Measurements from ENCODE around the gene LCE6A. TPM values are rescaled to one million over a fixed set of nuclear protein-coding genes. Genes with fewer than 3 reads are reported as not detected.

Gene LCE6A
- not detected in 2 replicates for total RNA-seq

DNA sequence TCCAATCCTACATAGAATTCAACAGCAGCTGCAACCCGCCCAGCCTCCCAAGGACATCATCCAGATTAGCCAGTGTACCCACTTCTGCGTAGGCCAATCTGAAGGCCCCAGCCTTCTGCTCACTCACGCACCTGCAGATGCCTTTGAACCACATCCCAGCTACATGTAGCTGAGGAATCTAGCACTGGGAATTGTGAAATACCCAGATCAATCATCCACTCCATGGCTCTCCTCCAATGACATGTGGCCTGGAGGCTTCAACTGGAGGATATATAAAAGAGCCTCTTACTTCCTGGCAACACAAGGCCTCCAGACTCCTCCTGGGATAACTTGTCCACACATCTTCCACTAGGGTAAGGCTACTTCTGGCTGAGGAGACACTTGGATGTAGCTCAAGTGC is at the start of gene LCE6A:
LCE6A (plus strand) TSS at position 301 of the 400 bp plus-strand sequence. CDS start 665 bp downstream, outside the sequence.

DNA sequence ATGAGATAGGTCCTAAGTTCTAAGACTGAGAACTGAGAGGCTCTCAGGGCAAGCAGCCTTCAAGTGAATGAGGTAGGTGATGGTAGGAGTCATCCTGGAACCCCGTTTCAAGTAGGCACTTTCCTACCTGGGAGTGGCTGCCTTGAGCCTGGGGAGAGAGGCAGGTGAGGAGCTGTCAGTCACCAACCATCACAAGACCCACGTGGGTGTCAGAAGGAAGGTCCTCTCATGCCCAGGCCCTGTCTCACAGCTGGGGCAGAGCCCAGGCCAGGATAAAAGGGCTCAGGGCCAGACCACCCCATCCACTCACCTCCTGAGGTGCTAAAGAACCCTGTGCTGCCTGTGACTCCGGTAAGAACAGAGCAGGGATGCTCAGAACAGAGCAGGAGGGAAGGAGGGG is 46.2 kb upstream of the LCE6A start, which contains the start of gene LCE1D:
LCE1D (plus strand) TSS at position 301 of the 400 bp plus-strand sequence. CDS start 1,074 bp downstream, outside the sequence.

GRCh38 chr1:152806576-152806975 is 36.1 kb upstream of the LCE6A start, which contains the start of gene LCE1C:
Gene LCE1C, minus strand, starts transcription at chr1:152806651. Its CDS starts 1,173 bp downstream, at chr1:152805478.

GRCh38 chr1:152811671-152812070 is 31.0 kb upstream of the LCE6A start, which contains the start of gene LCE1B:
Gene LCE1B, plus strand, starts transcription at chr1:152811971. Its CDS starts 476 bp downstream, at chr1:152812447.

DNA sequence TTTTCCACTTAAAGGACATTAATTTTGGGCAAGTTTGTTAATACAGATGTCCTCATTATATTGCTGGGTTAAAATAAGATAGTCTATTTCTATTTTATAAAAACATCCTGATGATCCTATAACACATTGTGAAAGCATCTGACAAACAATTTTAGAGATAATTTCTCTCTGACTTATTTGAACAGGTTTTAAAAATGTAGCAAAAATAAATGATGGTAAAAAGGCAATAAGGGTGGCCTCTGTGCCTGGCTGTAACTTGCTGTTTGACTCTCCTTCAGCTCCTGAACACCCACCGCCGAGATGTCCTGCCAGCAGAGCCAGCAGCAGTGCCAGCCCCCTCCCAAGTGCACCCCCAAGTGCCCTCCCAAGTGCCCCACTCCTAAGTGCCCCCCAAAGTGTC is 15.5 kb upstream of the LCE6A start, which contains the start of gene LCE1A:
LCE1A (plus strand) TSS at position 301 of the 400 bp plus-strand sequence; CDS start at position 301, 0 bp downstream.

GRCh38 chr1:152859696-152860095 is 17.0 kb downstream of the LCE6A start, which contains the start of gene LCE7A:
Gene LCE7A, plus strand, starts transcription at chr1:152859996. Its CDS starts 702 bp downstream, at chr1:152860698.

DNA sequence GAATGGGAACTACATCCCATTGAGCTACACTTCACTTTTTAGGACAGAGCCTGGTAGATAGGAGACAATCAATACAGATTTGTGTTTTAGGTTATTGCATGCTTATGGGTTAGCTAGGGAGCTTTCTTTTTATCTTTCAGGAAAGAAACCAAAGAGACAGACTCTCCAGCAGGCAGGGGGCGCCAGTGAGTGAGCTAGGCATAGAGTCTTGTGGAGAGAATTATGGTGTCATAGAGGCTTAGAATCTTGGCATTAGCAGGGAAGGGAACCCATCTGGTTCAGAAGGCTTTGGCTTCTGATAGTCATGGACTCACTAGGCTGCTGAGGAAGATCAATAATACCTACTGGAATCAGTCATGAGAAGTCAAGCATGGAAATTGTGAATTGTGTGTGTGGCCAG is 35.4 kb downstream of the LCE6A start, which contains the start of gene SMCP:
SMCP (plus strand) TSS at position 281 of the 400 bp plus-strand sequence. CDS start 6,101 bp downstream, outside the sequence.

Other genes starting within 250 kb of the LCE6A start
- gene LCE3C, start 242.6 kb upstream of the LCE6A start, total RNA-seq, result not detected in 2 replicates
- gene LCE3B, start 229.0 kb upstream of the LCE6A start, total RNA-seq, result not detected in 2 replicates
- not detected in 2 replicates for gene LCE3A, start 219.8 kb upstream of the LCE6A start, total RNA-seq
- not detected in 2 replicates for gene LCE2D, start 179.5 kb upstream of the LCE6A start, total RNA-seq
- not detected in 2 replicates for gene LCE2C, start 167.6 kb upstream of the LCE6A start, total RNA-seq
- gene LCE2B, start 156.7 kb upstream of the LCE6A start, total RNA-seq, result not detected in 2 replicates
- gene LCE2A, start 144.5 kb upstream of the LCE6A start, total RNA-seq, result not detected in 2 replicates
- gene LCE4A, start 134.7 kb upstream of the LCE6A start, total RNA-seq, result not detected in 2 replicates
- gene KPRP, start 84.8 kb upstream of the LCE6A start, total RNA-seq, result not detected in 2 replicates
- not detected in 2 replicates for gene LCE1F, start 67.7 kb upstream of the LCE6A start, total RNA-seq
- 0.37 TPM in 1 of 2 replicates, not detected in the other for gene LCE1E, start 56.6 kb upstream of the LCE6A start, total RNA-seq
- gene LCE1D, start 46.1 kb upstream of the LCE6A start, total RNA-seq, result not detected in 2 replicates
- not detected in 2 replicates for gene LCE1C, start 36.2 kb upstream of the LCE6A start, total RNA-seq
- not detected in 2 replicates for gene LCE1B, start 30.9 kb upstream of the LCE6A start, total RNA-seq
- gene LCE1A, start 15.4 kb upstream of the LCE6A start, total RNA-seq, result not detected in 2 replicates
- gene LCE7A, start 17.1 kb downstream of the LCE6A start, total RNA-seq, result not detected in 2 replicates
- gene SMCP, start 35.5 kb downstream of the LCE6A start, total RNA-seq, result 0.37 TPM in 1 of 2 replicates, not detected in the other
- under 0.01 TPM in 1 of 2 replicates, not detected in the other for gene IVL, start 65.7 kb downstream of the LCE6A start, total RNA-seq
- not detected in 2 replicates for gene SPRR5, start 104.3 kb downstream of the LCE6A start, total RNA-seq
- gene SPRR4, start 127.8 kb downstream of the LCE6A start, total RNA-seq, result not detected in 2 replicates
- not detected in 2 replicates for gene SPRR1A, start 141.2 kb downstream of the LCE6A start, total RNA-seq
- gene SPRR3, start 158.9 kb downstream of the LCE6A start, total RNA-seq, result not detected in 2 replicates
- not detected in 2 replicates for gene SPRR1B, start 188.3 kb downstream of the LCE6A start, total RNA-seq
- gene SPRR2D, start 198.3 kb downstream of the LCE6A start, total RNA-seq, result not detected in 2 replicates
- not detected in 2 replicates for gene SPRR2A, start 214.7 kb downstream of the LCE6A start, total RNA-seq
- gene SPRR2B, start 228.8 kb downstream of the LCE6A start, total RNA-seq, result not detected in 2 replicates